Ectodermal cell (in vitro differentiated cells): Measurements from ENCODE around the gene ADGRG1.

Source experiments
- H3K27ac ChIP-seq: 2 replicates; pipeline ENCODE4 v1.7.0; 2013; ENCODE audit warnings: mild to moderate bottlenecking, low read depth, low read length; ENCODE audit not compliant: insufficient read depth, poor library complexity, severe bottlenecking
- H3K27me3 ChIP-seq: 2 replicates; pipeline ENCODE4 v1.7.0; 2013; ENCODE audit warnings: mild to moderate bottlenecking, low read length; ENCODE audit not compliant: insufficient read depth, control insufficient read depth, poor library complexity, severe bottlenecking
- H3K36me3 ChIP-seq: one replicate; pipeline ENCODE4 v1.7.0; 2013; ENCODE audit warnings: low read length; ENCODE audit not compliant: control insufficient read depth, insufficient read depth
- H3K4me1 ChIP-seq: one replicate; pipeline ENCODE4 v1.7.0; 2013; ENCODE audit warnings: low read length; ENCODE audit not compliant: control insufficient read depth, insufficient read depth
- H3K4me3 ChIP-seq: 2 replicates; pipeline ENCODE4 v1.7.0; 2013; ENCODE audit warnings: low read depth, low read length, control low read depth; ENCODE audit not compliant: insufficient read depth
- H3K9me3 ChIP-seq: 2 replicates; pipeline ENCODE4 v1.7.0; 2013; ENCODE audit warnings: mild to moderate bottlenecking, low read length, moderate library complexity; ENCODE audit not compliant: control insufficient read depth
- WGBS, 2 experiments: methylation state at CpG; one replicate each; pipeline ENCODE4 v1.1.7; 2013; ENCODE audit warnings: missing lambda C conversion rate in 2 of 2; 5-methylcytosine and 5-hydroxymethylcytosine counted together

ADGRG1 gene

DNA sequence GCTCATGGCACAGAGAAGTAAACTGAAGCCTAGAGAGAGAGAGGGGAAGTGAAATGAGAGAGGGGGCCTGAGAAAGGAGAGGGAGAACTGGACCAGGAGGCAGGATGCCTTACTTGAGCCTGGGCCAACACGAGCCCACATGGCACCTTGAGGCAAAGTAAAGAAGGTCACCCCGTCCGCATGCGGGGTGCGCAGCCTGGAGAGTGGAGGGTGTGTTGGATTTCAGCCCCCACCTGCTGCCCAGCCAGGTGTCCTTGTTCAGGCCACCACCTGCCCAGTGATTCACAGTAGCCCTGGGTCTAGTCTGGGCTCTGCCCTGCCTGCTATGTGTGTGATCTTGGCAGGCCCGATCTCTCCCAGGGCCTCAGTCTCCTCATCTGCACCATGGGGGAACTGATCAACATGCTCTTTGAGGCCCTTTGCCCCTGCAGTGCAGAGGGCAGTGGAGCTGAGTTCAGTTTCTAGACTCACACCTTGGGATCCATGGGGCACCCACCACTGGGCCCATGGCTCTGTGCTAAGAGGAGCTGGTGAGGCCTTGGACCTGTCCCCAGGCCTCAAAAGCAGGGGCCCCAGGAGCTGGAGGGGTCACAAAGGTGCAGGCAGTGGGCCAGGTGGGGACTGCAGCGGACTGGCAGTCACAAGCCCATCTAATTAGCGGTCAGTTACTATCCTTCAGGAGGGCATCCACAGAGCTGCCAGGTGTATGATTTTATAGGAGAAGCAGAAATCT is 56.4 kb downstream of the ADGRG1 start:
- Histone ChIP-seq H3K36me3 (no peaks in the 10 kb centered on the region), H3K27ac (no peak overlapping the region), H3K4me3 (no peak overlapping the region), H3K9me3 (no peaks in the 10 kb centered on the region), H3K27me3 (no peaks in the 10 kb centered on the region), H3K4me1 (peaks cover 6% of the 10 kb centered on the region)
- WGBS, 2 experiments, result 95 to 98% methylated on average over 8 of the region's 8 CpGs

- H3K27ac ChIP-seq, result no peak overlapping the region
- H3K9me3 ChIP-seq, result no peaks in the 10 kb centered on the region
- 92 to 96% methylated on average over 11 of the region's 11 CpGs for WGBS, 2 experiments
- H3K27me3 ChIP-seq, result no peaks in the 10 kb centered on the region
- H3K4me3 ChIP-seq, result no peak overlapping the region
- H3K4me1 ChIP-seq, result peaks cover 6% of the 10 kb centered on the region
- H3K36me3 ChIP-seq, result no peaks in the 10 kb centered on the region
Observed at GRCh38 chr16:57685633-57686032, 57.2 kb downstream of the ADGRG1 start.

- Histone ChIP-seq H3K27me3 (no peaks in the 10 kb centered on the region), H3K4me3 (no peak overlapping the region), H3K9me3 (no peaks in the 10 kb centered on the region), H3K27ac (no peak overlapping the region), H3K36me3 (no peaks in the 10 kb centered on the region), H3K4me1 (peaks cover 6% of the 10 kb centered on the region)
- WGBS, 2 experiments, result 75 to 78% methylated on average over 4 of the region's 4 CpGs
Observed at GRCh38 chr16:57686577-57686976, 58.1 kb downstream of the ADGRG1 start.

- H3K36me3 ChIP-seq, result no peaks in the 10 kb centered on the region
- H3K9me3 ChIP-seq, result no peaks in the 10 kb centered on the region
- H3K27ac ChIP-seq, result no peak overlapping the region
- 86 to 89% methylated on average over 3 of the region's 3 CpGs for WGBS, 2 experiments
- no peak overlapping the region for H3K4me3 ChIP-seq
- peaks cover 6% of the 10 kb centered on the region for H3K4me1 ChIP-seq
- H3K27me3 ChIP-seq, result no peaks in the 10 kb centered on the region
Observed at GRCh38 chr16:57687363-57687929, 59.0 kb downstream of the ADGRG1 start.

GRCh38 chr16:57688487-57688986 is 60.1 kb downstream of the ADGRG1 start:
- 75 to 79% methylated on average over 4 of the region's 4 CpGs for WGBS, 2 experiments
- Histone ChIP-seq H3K27me3 (no peaks in the 10 kb centered on the region), H3K27ac (no peak overlapping the region)

GRCh38 chr16:57688987-57689761 is 60.7 kb downstream of the ADGRG1 start:
- Histone ChIP-seq H3K4me1 (peaks cover 6% of the 10 kb centered on the region), H3K9me3 (no peaks in the 10 kb centered on the region), H3K27me3 (no peaks in the 10 kb centered on the region), H3K4me3 (no peak overlapping the region), H3K36me3 (no peaks in the 10 kb centered on the region), H3K27ac (no peak overlapping the region)
- WGBS, 2 experiments, result 76 to 82% methylated on average over 15 of the region's 15 CpGs

More at GRCh38 chr16:57688487-57688986, 60.1 kb downstream of the ADGRG1 start:
- peaks cover 6% of the 10 kb centered on the region for H3K4me1 ChIP-seq
- no peaks in the 10 kb centered on the region for H3K36me3 ChIP-seq
- no peaks in the 10 kb centered on the region for H3K9me3 ChIP-seq
- H3K4me3 ChIP-seq, result no peak overlapping the region

- Histone ChIP-seq H3K4me1 (peaks cover 6% of the 10 kb centered on the region), H3K27me3 (no peaks in the 10 kb centered on the region), H3K4me3 (no peak overlapping the region), H3K27ac (no peak overlapping the region), H3K36me3 (no peaks in the 10 kb centered on the region), H3K9me3 (no peaks in the 10 kb centered on the region)
- 81 to 84% methylated on average over 13 of the region's 13 CpGs for WGBS, 2 experiments
Observed at GRCh38 chr16:57689762-57690558, 61.5 kb downstream of the ADGRG1 start.

GRCh38 chr16:57690782-57691471 is 62.5 kb downstream of the ADGRG1 start:
- Histone ChIP-seq H3K36me3 (no peaks in the 10 kb centered on the region), H3K9me3 (no peaks in the 10 kb centered on the region), H3K4me1 (peaks cover 6% of the 10 kb centered on the region), H3K27ac (no peak overlapping the region), H3K4me3 (no peak overlapping the region), H3K27me3 (no peaks in the 10 kb centered on the region)
- 93 to 95% methylated on average over 4 of the region's 4 CpGs for WGBS, 2 experiments

GRCh38 chr16:57692636-57693035 is 64.2 kb downstream of the ADGRG1 start:
- 68 to 75% methylated on average over 2 of the region's 2 CpGs for WGBS, 2 experiments
- no peaks in the 10 kb centered on the region for H3K27me3 ChIP-seq
- H3K4me3 ChIP-seq, result no peak overlapping the region
- H3K9me3 ChIP-seq, result no peaks in the 10 kb centered on the region
- no peak overlapping the region for H3K27ac ChIP-seq
- H3K36me3 ChIP-seq, result no peaks in the 10 kb centered on the region
- peaks cover 6% of the 10 kb centered on the region for H3K4me1 ChIP-seq
